ENCODE measurements around the gene UBE2G1.
"Not testable (repeated sequence)": the region's sequence is repeated elsewhere in the genome, so short reads cannot be mapped to it uniquely, and the experiment has no call there.

Gene UBE2G1

DNA sequence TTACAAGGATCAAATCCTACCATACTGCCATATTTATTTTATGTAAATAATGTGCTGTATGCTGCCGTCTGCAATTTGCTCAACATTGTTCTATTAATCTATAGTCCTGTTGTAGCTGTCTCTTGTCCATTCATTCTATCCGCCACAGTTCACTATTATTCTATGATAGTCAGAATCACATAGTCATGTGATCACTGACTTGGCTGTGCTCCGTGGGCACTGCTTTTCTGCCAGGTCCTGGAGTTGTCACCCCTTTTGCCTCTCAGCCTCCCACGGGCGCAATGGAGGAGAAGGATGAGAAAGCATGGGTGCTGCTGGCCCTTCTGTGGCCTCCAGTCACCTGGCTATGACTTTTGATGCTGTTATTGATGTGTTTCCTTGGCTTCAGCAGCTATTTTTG, 65.4 kb downstream of the UBE2G1 start:
- no peak for DNase-seq (ENCODE audit: low read depth)

GRCh38 chr17:4297351-4297750, 69.1 kb downstream of the UBE2G1 start:
- DNase-seq (ENCODE audit: low read depth), result no peak

DNA sequence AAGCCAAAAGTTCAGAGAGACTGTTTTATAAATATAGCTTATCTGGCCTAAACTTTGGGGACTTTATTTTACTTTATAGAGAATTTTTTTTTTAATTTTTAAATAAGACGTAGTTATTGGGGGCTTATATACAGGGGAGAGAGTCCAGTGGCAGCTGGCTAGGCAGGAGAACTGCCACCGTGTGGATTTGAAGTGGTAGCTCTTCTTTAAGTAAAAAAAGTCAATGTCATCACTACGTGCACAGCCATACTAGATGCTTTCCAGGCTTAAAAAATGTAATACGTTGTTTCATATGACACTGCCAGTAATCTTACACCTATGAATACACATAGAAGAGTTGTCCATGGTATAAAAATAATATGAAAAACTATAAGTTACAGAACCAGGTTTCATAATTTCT, 70.8 kb downstream of the UBE2G1 start:
- no peak for DNase-seq (ENCODE audit: low read depth)

DNA sequence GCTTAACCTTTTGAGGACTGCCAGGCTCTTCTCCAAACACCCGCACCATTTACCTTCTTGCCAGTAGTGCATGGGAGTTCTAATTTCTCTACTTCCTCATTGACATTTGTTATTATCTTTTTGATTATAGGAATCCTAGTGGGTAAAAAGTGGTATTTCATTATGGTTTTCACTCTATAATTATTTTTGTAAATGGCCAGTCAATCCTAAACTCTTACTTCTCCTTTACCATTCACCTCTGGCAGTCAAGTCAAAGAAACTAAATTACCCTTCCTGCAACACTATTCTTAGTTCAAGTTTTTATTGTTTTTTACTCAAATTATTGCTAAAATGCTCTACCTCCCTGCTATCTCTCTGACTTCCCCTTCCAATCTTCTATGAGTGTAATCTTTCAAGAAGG, 72.9 kb downstream of the UBE2G1 start:
- DNase-seq (ENCODE audit: low read depth), result no peak

DNA sequence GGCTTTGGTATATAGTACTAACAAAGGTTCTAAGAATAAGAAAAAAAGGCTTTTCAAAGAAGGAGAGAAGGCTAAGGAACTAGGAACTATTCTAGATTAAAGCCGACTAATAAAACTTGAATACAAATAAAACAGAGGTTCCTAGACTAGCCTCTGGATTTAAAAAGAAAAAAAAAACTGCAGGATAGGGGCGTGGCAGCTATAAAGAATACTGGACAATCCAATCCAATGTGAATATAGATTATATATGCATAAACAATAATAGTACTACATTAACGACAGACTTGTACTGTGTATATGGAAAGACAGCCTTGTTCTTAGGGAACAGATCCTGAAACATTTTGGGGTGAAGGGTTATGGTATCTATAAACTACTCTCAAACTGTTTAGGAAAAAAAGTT, 78.8 kb downstream of the UBE2G1 start:
- no peak for DNase-seq (ENCODE audit: low read depth)

GRCh38 chr17:4276514-4276913, 90.0 kb downstream of the UBE2G1 start:
- no peak for DNase-seq (ENCODE audit: low read depth)

DNA sequence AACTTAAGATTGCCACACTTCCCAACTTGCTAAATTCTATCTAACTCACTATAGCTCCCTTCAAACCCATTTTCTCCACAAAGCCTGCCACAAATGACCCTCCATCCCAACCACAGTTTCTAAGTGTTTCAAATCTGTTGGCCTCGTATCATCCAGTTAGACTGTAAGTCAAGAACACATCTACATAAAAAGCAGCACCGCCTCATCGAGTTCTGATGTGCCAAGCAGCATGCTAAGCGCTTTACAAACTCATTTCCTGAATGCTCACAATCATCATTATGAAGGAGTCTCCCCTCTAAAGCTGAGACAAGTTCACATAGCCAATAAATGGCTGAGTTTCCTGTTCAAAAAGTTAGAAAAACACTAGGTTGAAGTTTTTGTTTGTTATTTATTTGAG, 93.5 kb downstream of the UBE2G1 start:
- no peak for DNase-seq (ENCODE audit: low read depth)

DNA sequence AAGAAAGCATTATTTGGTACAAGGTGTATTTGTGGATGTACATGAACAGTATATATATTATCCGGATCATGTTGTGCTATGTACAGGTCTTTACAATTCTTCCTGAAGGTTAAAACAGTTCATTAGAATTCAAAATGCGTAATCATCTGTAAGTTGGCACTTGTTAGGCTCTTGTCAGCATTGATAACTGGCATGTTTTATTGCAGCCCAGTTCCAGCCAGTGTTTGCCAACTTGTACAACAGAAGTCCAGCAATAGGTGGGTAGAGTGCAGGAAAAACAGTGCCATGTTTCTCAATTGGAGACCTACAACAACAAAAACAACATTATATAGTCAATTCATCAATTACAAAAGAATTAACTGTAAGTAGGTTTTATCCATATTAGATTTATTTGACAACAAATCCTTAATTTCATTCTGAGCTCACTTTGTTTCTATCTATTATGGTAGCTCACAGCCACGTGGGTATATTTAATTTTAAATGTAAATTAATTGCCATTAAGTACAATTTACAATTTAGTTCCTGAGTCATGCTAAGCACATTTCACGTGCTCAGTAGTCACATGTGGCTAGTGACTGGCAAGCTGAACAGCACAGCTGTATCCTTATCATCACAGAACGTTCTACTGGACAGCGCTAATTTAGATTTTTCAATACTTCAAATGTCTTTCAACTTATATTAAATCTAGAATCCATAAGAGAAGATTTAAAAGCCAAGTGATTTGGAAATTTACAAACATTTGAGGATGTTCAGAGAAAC, 94.1 kb downstream of the UBE2G1 start:
- no peak for DNase-seq (ENCODE audit: low read depth)

DNA sequence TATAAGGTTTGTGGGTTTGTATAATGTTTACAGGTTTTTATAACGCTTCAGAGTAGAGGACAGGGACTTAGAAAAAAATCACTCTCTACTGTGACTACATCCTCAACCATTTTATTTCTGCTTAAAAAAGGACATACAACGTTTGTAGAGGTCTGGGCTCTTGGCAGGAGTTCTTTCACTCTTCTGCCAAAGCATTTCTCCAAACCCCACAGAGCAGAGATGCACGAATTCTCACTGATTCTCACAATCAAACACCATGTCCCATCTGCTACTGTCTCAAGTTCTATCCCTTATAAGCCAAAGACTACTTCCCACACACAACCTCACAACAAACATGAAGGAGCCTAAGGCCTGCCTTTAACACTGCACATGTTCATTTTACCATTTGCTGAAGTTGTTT, 95.7 kb downstream of the UBE2G1 start:
- no peak for DNase-seq (ENCODE audit: low read depth)

GRCh38 chr17:4269915-4270314, 96.6 kb downstream of the UBE2G1 start:
- no peak for DNase-seq (ENCODE audit: low read depth)

DNA sequence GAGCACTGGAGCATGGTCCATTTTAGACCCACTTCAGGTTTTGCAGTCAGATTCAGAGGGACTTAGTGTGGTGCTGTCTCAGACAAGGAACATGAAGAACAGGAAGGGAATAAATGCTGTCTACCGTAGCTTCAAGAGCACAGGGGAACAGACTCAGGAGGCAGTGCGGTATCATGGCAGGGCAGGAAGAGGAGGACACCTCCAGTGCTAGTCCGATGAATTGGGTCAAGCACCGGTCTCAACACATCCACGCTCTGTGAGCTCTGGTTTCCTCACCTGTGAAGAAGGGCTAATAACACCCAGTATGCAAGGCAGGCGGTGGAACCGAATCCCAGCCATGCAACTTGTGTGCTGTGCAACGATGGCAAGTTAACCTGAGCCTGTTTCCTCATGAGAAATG, 99.1 kb downstream of the UBE2G1 start:
- DNase-seq (ENCODE audit: low read depth), result no peak

GRCh38 chr17:4266550-4266949, 99.9 kb downstream of the UBE2G1 start:
- no peak for DNase-seq (ENCODE audit: low read depth)

- peak; percentile 97 for DNase-seq (ENCODE audit: low read depth)
These were observed 102.9 kb downstream of the UBE2G1 start, which contains the start of gene ANKFY1 for GRCh38 chr17:4263282-4264215. Gene ANKFY1 (minus strand): TSS chr17:4263979. CDS start chr17:4263941, 38 bp downstream.

GRCh38 chr17:4262703-4263102, 103.8 kb downstream of the UBE2G1 start:
- no peak for DNase-seq (ENCODE audit: low read depth)

DNA sequence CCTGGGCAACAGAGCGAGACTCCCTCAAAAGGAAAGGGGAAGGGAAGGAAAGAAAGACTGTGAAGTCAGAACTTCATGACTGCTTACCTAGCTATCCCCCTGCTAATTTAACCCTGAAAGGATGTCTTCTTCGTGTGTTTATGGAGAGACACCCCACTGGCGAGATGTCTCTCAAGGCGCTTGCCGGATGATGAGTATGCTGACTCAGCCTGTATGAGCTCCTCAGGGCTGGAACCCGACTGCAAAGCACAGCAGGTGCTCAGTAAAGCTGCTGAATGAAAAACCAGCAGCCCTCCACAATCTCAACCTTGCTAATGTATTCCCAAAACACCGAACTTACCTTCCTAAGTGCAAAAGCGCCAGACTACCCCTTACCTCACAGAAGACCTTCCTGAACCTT, 105.0 kb downstream of the UBE2G1 start:
- no peak for DNase-seq (ENCODE audit: low read depth)

- DNase-seq (ENCODE audit: low read depth), result no peak
These were observed 107.6 kb downstream of the UBE2G1 start for GRCh38 chr17:4258867-4259266.

DNA sequence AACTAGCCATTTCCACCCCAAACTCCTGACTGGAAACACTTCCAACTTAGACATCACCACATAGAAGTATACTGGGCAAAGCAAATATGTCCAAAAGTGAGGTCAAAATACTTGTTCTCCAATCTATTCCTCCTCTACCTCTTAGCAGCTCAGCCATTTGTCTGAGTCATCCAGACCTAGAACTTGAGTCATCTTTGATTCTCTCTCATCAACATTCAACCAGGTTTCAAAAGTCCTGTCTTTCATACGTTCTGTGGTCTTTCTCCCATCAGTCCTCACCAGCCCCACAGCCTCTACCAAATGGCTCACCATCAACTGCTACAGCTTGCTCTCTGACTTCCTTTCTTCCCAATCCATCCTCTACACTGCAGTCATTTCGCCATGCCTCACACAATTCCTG, 109.5 kb downstream of the UBE2G1 start:
- DNase-seq (ENCODE audit: low read depth), result no peak

DNA sequence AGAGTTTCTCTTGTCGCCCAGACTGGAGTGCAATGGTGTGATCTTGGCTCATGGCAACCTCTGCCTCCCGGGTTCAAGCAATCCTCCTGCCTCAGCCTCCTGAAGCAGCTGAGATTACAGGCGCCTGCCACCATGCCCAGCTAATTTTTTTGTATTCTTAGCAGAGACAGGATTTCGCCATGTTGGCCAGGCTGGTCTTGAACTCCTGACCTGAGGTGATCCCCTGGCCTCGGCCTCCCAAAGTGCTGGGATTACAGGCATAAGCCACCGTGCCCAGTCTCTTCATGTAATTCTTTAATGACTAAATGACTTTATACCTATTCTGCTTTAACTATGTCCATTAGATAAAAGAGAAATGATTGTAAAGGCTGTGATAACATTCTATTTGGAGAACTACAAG, 111.2 kb downstream of the UBE2G1 start:
- not testable (repeated sequence) for DNase-seq (ENCODE audit: low read depth)

DNA sequence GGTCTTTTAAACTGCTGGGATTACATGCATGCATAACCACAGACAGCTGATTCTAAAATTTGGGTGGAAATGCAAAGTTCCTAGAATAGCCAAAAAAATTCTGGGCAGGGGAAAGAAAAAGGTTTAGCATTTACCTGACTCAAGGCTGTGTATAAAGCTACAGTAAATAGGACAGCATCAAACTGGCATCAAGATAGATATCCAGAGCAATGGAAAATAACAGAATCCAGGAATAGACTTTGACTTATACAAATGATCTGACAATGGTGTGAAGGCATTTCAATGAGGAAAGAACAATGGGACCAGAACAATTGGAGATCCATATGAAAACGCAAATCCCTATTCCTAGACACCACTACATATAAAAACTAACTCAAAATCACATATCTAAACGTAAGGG, 115.6 kb downstream of the UBE2G1 start:
- no peak for DNase-seq (ENCODE audit: low read depth)

- no peak for DNase-seq (ENCODE audit: low read depth)
These were observed 116.9 kb downstream of the UBE2G1 start for GRCh38 chr17:4249452-4250029.

DNA sequence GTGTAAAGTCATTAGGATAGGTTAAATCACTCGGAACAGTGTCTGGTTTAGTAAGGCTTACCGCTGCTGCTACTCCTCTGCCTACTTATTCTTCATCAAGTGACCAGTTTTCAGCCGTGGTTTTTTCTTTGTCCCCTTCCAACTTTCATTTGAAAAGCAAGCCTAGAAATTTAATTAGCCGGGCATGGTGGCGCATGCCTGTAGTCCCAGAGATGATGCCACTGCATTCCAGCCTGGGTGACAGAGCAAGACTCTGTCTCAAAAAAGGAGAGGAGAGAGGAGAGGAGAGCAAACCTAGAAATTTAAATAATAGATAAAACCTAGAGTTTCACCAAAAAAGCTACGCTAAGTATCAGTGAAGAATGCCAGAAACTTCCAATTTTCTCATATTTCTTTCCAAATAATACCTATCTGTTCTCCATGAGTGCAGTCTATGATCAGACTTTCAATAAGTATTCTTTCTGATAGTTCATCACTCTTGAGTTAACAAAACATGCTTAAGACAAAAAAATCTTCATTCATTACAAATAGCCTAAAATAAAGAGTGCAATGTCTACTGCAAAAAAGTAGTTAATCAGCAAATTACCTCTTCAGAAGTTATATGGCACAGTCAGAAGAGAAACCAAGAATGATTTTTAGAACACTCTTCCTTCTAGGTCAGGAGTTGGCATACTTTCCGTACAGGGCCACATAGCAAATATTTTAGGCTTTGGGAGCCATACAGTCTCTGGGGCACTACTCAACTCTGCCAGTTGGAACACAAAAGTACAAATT, 117.8 kb downstream of the UBE2G1 start:
- DNase-seq (ENCODE audit: low read depth), result no peak

- DNase-seq (ENCODE audit: low read depth), result no peak
These were observed 118.5 kb downstream of the UBE2G1 start for GRCh38 chr17:4247971-4248388.

Data from T follicular helper cell (primary cell).